Measurements from ENCODE around the gene WNT9B. TPM values are rescaled to one million over a fixed set of nuclear protein-coding genes. Genes with fewer than 3 reads are reported as not detected.

The WNT9B gene
- total and polyA plus RNA-seq, 2 of the 13 experiments (the other 11 are each of a cell fraction or from before 2014, with no cell fraction given), result not detected

- TF ChIP-seq PLSCR1 (CRISPR knock-in tag; IDR thresholded peaks at IDR 0.05; ENCODE audit: borderline replicate concordance), result no peak
- no peak for TF ChIP-seq PCBP2 (optimal IDR thresholded peaks at IDR 0.05; ENCODE audit: low read depth, low read length, poor library complexity, severe bottlenecking)
- peak; percentile 73; the same call in 1 of the 2 replicates for TF ChIP-seq ZNF614 (CRISPR knock-in tag; IDR thresholded peaks at IDR 0.05; ENCODE audit: borderline replicate concordance)
- peak; percentile 49; the same call in 1 of the 2 replicates for TF ChIP-seq ZNF607 (CRISPR knock-in tag; IDR thresholded peaks at IDR 0.05; ENCODE audit: borderline replicate concordance)
- no peak for TF ChIP-seq CENPX (CRISPR knock-in tag; IDR thresholded peaks at IDR 0.05)
- TF ChIP-seq ZC3H4 (CRISPR knock-in tag; IDR thresholded peaks at IDR 0.05; ENCODE audit: borderline replicate concordance), result no peak
- no peak for TF ChIP-seq RFX5 (IDR thresholded peaks at IDR 0.05; ENCODE audit: low read depth, low read length)
- TF ChIP-seq ZFP36L1 (CRISPR knock-in tag; IDR thresholded peaks at IDR 0.05), result no peak
- no peak for TF ChIP-seq ZNF496 (CRISPR knock-in tag; IDR thresholded peaks at IDR 0.05; ENCODE audit: insufficient replicate concordance)
- no peak for TF ChIP-seq JDP2 (CRISPR knock-in tag; IDR thresholded peaks at IDR 0.05; ENCODE audit: borderline replicate concordance)
- no peak for TF ChIP-seq ZUFSP (CRISPR knock-in tag; IDR thresholded peaks at IDR 0.05; ENCODE audit: borderline replicate concordance)
- TF ChIP-seq ZNF724P (CRISPR knock-in tag; IDR thresholded peaks at IDR 0.05; ENCODE audit: borderline replicate concordance), result 0 out of 2 replicates have a peak, but pooled peaks have one; percentile 43
- TF ChIP-seq BORCS8-MEF2B (CRISPR knock-in tag; IDR thresholded peaks at IDR 0.05), result peak; percentile 41; the same call in 1 of the 2 replicates
- TF ChIP-seq ZNF558 (CRISPR knock-in tag; IDR thresholded peaks at IDR 0.05; ENCODE audit: borderline replicate concordance), result no peak
- TF ChIP-seq ZNF644 (CRISPR knock-in tag; IDR thresholded peaks at IDR 0.05; ENCODE audit: low read depth), result peak; percentile 80
- TF ChIP-seq SAP130 (CRISPR knock-in tag; IDR thresholded peaks at IDR 0.05; ENCODE audit: low read depth), result peak; percentile 89
- no peak; the same call in 1 of the 2 replicates for TF ChIP-seq TAF1 (CRISPR knock-in tag; IDR thresholded peaks at IDR 0.05)
- no peak for TF ChIP-seq SNRNP70 (IDR thresholded peaks at IDR 0.05; ENCODE audit: low read depth, low read length)
- TF ChIP-seq ZNF264 (CRISPR knock-in tag; IDR thresholded peaks at IDR 0.05), result no peak
- peak; percentile 35; the same call in 1 of the 2 replicates for TF ChIP-seq MAZ (IDR thresholded peaks at IDR 0.05; ENCODE audit: borderline replicate concordance, low read depth, low read length)
- peak; percentile 56; the same call in 1 of the 2 replicates for TF ChIP-seq MAZ (CRISPR knock-in tag; IDR thresholded peaks at IDR 0.05; ENCODE audit: low read depth)
- TF ChIP-seq ZNF138 (CRISPR knock-in tag; IDR thresholded peaks at IDR 0.05; ENCODE audit: low read depth), result no peak
- TF ChIP-seq BRCA1 (CRISPR knock-in tag; IDR thresholded peaks at IDR 0.05), result no peak
- no peak for TF ChIP-seq ZNF468 (CRISPR knock-in tag; IDR thresholded peaks at IDR 0.05)
- TF ChIP-seq MIER3 (CRISPR knock-in tag; IDR thresholded peaks at IDR 0.05; ENCODE audit: borderline replicate concordance), result no peak
- TF ChIP-seq SP4 (CRISPR knock-in tag; IDR thresholded peaks at IDR 0.05), result no peak
- peak; percentile 25; the same call in 1 of the 2 replicates for TF ChIP-seq ZNF333 (CRISPR knock-in tag; IDR thresholded peaks at IDR 0.05; ENCODE audit: borderline replicate concordance)
- TF ChIP-seq ZNF34 (CRISPR knock-in tag; IDR thresholded peaks at IDR 0.05; ENCODE audit: borderline replicate concordance), result no peak
- TF ChIP-seq SP5 (CRISPR knock-in tag; IDR thresholded peaks at IDR 0.05; ENCODE audit: borderline replicate concordance, low read depth), result peak; percentile 66; the same call in 1 of the 2 replicates
These were observed 18.8 kb downstream of the WNT9B start (continued) for GRCh38 chr17:46869975-46870803.
